PFSK-1 (cell line): Measurements from ENCODE around the gene ETV4.

Experiments
- FOXP2 ChIP-seq: optimal IDR thresholded peaks from 2 replicates; pipeline ENCODE3; 2011; ENCODE audit warnings: borderline replicate concordance, control low read depth, inconsistent platforms; ENCODE audit not compliant: insufficient read depth; ENCODE audit errors: extremely low read length, extremely low read depth
- POLR2AphosphoS5 ChIP-seq: IDR thresholded peaks from 2 replicates; pipeline ENCODE4 v1.6.1; 2012; ENCODE audit warnings: low read depth, mild to moderate bottlenecking, control low read depth, low read length, moderate library complexity
- SIN3A ChIP-seq: IDR thresholded peaks from 2 replicates; pipeline ENCODE4 v1.6.1; 2012; ENCODE audit warnings: mild to moderate bottlenecking, low read length, moderate library complexity, borderline replicate concordance; ENCODE audit not compliant: insufficient read depth
- TAF1 ChIP-seq: IDR thresholded peaks from 2 replicates; pipeline ENCODE4 v1.6.1; 2012; ENCODE audit warnings: low read length, control low read depth, borderline replicate concordance; ENCODE audit not compliant: insufficient read depth
- TF ChIP-seq, protein P1 (sequence below), 2 experiments: IDR thresholded peaks; 2 replicates each; pipeline versions ENCODE4 v1.6.1 to v1.8.0; 2011 to 2012; ENCODE audit warnings: low read depth in 2 of 2, low read length in 2 of 2, control low read depth in 1 of 2, inconsistent platforms in 1 of 2, mild to moderate bottlenecking in 1 of 2, moderate library complexity in 1 of 2; ENCODE audit not compliant: insufficient read depth in 1 of 2

The ETV4 gene

DNA sequence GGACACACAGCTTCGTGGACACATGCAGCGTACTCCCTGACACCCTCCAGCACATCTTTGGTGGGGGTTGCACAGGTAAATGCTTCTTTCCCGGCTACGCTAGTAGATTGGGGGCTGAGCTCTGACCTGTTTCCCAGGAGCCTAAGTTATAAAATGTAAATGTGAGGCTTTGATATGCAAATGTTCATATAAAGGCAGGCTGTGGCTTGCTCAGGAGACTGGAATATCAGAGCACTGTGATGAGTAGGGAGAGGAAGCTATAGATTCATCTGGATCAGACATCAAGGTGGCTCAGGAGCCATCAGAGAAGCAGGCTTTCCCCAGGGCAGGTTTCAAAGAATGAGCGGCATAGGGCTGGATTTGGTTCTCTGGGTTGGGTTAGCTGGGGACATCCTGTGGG, 3.4 kb upstream of the ETV4 start:
- TF ChIP-seq, protein P1, sequence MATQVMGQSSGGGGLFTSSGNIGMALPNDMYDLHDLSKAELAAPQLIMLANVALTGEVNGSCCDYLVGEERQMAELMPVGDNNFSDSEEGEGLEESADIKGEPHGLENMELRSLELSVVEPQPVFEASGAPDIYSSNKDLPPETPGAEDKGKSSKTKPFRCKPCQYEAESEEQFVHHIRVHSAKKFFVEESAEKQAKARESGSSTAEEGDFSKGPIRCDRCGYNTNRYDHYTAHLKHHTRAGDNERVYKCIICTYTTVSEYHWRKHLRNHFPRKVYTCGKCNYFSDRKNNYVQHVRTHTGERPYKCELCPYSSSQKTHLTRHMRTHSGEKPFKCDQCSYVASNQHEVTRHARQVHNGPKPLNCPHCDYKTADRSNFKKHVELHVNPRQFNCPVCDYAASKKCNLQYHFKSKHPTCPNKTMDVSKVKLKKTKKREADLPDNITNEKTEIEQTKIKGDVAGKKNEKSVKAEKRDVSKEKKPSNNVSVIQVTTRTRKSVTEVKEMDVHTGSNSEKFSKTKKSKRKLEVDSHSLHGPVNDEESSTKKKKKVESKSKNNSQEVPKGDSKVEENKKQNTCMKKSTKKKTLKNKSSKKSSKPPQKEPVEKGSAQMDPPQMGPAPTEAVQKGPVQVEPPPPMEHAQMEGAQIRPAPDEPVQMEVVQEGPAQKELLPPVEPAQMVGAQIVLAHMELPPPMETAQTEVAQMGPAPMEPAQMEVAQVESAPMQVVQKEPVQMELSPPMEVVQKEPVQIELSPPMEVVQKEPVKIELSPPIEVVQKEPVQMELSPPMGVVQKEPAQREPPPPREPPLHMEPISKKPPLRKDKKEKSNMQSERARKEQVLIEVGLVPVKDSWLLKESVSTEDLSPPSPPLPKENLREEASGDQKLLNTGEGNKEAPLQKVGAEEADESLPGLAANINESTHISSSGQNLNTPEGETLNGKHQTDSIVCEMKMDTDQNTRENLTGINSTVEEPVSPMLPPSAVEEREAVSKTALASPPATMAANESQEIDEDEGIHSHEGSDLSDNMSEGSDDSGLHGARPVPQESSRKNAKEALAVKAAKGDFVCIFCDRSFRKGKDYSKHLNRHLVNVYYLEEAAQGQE (IDR thresholded peaks at IDR 0.05; ENCODE audit: insufficient read depth in 1 of 2, low read depth in 2 of 2, low read length in 2 of 2), result no peak
- no peak for TF ChIP-seq POLR2AphosphoS5
- no peak for TF ChIP-seq TAF1
- no peak for TF ChIP-seq SIN3A
- no peak for TF ChIP-seq FOXP2

DNA sequence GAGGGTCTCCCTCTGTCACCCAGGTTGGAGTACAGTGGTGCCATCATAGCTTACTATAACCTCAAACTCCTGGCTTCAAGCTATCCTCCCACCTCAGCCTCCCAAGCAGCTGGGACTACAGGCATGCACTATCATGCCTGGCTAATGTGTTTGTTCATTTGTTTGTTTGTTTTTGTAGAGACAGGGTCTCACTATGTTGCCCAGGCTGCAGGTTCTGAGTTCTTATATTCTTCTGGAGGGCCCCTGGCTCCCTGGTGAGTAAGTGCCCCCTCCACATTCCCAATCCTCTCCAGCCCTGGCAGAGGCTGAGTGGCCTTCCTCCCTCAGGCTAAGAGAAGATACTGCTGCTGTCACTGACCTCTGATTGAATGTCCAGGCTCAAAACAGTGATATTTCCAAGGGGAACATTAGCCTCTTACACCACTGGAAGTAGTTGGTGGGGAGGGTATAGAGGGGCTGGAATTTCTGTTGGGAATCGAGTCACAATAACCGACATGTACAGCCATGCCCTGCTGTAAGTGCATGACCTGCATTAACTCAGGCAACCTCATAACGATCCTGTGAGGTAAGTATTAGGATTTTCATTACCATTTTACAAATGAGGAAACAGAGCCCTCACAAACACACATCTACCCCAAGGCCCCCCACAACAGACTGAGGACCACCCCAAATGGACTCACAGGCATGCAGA, 2.7 kb upstream of the ETV4 start:
- no peak for TF ChIP-seq FOXP2
- no peak for TF ChIP-seq SIN3A
- TF ChIP-seq, protein P1 (IDR thresholded peaks at IDR 0.05; ENCODE audit: insufficient read depth in 1 of 2, low read depth in 2 of 2, low read length in 2 of 2), result no peak

DNA sequence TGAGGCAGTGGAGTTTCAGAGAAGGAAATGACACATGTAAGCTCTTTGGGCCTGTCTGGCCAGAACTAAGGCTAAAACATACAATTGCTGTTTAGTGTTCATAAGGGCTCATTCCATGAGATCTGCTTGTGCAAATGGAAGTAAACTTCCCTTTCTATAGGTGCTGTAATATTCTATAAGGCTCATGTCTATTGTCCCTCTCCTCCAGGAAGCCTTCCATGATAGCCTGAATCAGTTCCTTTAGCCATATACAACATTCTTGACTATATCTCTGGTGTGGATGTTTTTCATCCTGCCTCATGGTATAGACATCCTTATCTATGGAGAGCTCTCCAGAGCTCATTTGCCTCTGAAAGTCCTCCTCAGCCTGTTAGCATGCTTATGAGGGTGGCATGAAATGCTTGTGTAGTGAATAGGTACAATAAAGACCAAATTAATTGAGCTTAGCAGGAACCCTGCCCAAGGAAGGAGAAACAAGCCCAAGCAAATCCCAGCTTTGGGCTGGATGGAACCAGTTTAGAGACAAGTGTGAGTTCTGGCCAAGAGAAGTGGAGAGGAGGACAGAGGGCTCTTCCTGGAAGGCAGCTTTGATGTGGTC, 1.6 kb upstream of the ETV4 start:
- TF ChIP-seq SIN3A (no peak), FOXP2 (no peak), POLR2AphosphoS5 (no peak), TAF1 (no peak)
- TF ChIP-seq, protein P1 (IDR thresholded peaks at IDR 0.05; ENCODE audit: insufficient read depth in 1 of 2, low read depth in 2 of 2, low read length in 2 of 2), result no peak

DNA sequence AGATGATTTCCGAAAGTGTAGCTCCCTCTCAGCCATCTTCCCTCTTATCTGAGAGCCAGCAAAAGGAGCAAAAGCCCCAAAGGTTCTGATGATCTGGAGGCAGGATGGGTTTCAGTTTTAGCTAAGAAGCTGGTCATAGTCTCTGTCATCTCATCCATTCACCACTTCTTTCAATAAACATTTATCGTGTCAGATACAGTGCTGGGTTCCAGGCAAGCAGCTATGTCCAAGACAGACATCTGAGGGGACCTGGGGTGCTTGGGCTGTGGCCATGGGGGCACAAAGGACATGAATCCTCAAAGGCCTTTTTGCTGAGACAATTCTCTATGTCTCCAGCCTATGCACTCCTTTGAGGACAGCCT, 1.0 kb upstream of the ETV4 start:
- no peak for TF ChIP-seq FOXP2
- TF ChIP-seq, protein P1 (IDR thresholded peaks at IDR 0.05; ENCODE audit: insufficient read depth in 1 of 2, low read depth in 2 of 2, low read length in 2 of 2), result no peak
- TF ChIP-seq SIN3A, result no peak
- no peak for TF ChIP-seq TAF1
- TF ChIP-seq POLR2AphosphoS5, result no peak

DNA sequence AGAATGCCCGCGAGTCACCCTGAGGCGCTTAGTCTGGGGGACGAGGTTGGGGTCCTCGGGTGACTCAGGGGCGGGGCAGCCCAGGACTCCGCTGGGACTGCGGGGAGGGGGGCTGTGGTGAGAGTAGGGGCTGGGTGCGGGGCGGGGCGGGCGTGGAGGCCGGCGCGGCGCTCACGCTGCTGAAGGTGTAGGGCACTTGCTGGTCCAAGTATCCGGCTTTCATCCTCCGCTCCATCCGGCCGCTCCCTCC, 832 bp downstream of the ETV4 start:
- TF ChIP-seq FOXP2 (no peak), SIN3A (peak; percentile 70; the same call in 1 of the 2 replicates), POLR2AphosphoS5 (no peak), TAF1 (no peak)
- TF ChIP-seq, protein P1 (IDR thresholded peaks at IDR 0.05; ENCODE audit: insufficient read depth in 1 of 2, low read depth in 2 of 2, low read length in 2 of 2), result no peak
